Ovary (tissue), 9 donors: ENCODE results near the gene MAFG. TPM values are rescaled to one million over a fixed set of nuclear protein-coding genes. Genes with fewer than 3 reads are reported as not detected.

Source experiments
- DNase-seq, 5 donors: peaks; one replicate each; pipeline ENCODE4 v3.0.0-alpha.2; 2019 to 2020
- H3K27ac ChIP-seq, 2 donors: fragments of 200-600 bp; one replicate each; pipeline versions ENCODE4 v1.5.1 to v1.8.0; 2019 to 2022
- H3K27me3 ChIP-seq: fragments of 200-600 bp; one replicate; pipeline ENCODE4 v1.8.0; 2022
- H3K36me3 ChIP-seq: fragments of 200-600 bp; sonication (generic); one replicate; pipeline ENCODE4 v1.5.1; 2019
- H3K4me1 ChIP-seq: one replicate; pipeline ENCODE4 v1.8.1; 2013; ENCODE audit warnings: mild to moderate bottlenecking, moderate library complexity; ENCODE audit not compliant: insufficient read depth
- H3K4me3 ChIP-seq: fragments of 200-600 bp; sonication (generic); one replicate; pipeline ENCODE4 v1.5.1; 2017
- H3K9me3 ChIP-seq, 2 donors: fragments of 200-600 bp in 1 of 2; sonication (generic) in 1 of 2; one replicate each; pipeline versions ENCODE4 v1.5.1 to v1.8.1; 2013 to 2019; ENCODE audit warnings: mild to moderate bottlenecking in 1 of 2, moderate library complexity in 1 of 2
- EP300 ChIP-seq: sonication (generic); formaldehyde crosslinking; IDR thresholded peaks from one replicate; pipeline ENCODE4 v1.6.1; 2017; ENCODE audit warnings: antibody characterized with exemption
- POLR2A ChIP-seq: fragments of 450-650 bp; IDR thresholded peaks from one replicate; pipeline ENCODE4 v1.6.1; 2017; ENCODE audit warnings: antibody characterized with exemption, mild to moderate bottlenecking, moderate library complexity
- WGBS, 3 donors: extraction: QIAGEN DNeasy Blood & Tissue Kit in 1 of 3; methylation state at CpG; one replicate each; pipeline versions ENCODE4 v1.1.5 to v1.1.7; 2013 to 2017; 5-methylcytosine and 5-hydroxymethylcytosine counted together
- intact Hi-C, 4 donors: fragments of 100-400 bp; cut with DNase I; formaldehyde crosslinking; loops; one replicate each; pipeline versions ENCODE4 v1.11.0 to v1.15.1; 2022 to 2023
- polyA plus RNA-seq, 2 donors: library from polyadenylated mRNA; stranded (reverse); fragments of 200-250 nt in 1 of 2; fragments of 350-450 nt in 1 of 2; fragmentation: Illumina TruSeq in 1 of 2; extraction: RNeasy Lipid Tissue Mini Kit (QIAGEN cat#74804) in 1 of 2; gene quantifications; one replicate each; pipeline ENCODE4 v1.2.3, GENCODE V29; 2013 to 2014
- total RNA-seq, 7 donors: library from RNA; depleted of rRNA in 2 of 7; stranded (reverse); fragments of >200 nt in 2 of 7; fragmentation: NEBNext Ultra II Directional in 3 of 7; extraction: Animal tissue kit (Norgen Biotek cat#: 25700) in 3 of 7; gene quantifications; one replicate each; pipeline versions ENCODE4 v1.1.0 to v1.2.4, GENCODE V29; 2016 to 2023
- TF ChIP-seq, protein P1 (sequence below), 3 donors: fragments of 450-650 bp in 2 of 3; fragments of 200-600 bp in 1 of 3; IDR thresholded peaks; one replicate each; pipeline versions ENCODE4 v1.5.1 to v1.8.0; 2016 to 2022; ENCODE audit warnings: antibody characterized with exemption in 3 of 3, mild to moderate bottlenecking in 1 of 3
- donor health status: DM: no; HTN: no; CAD: no; lungs with moderate emphysema.
- donor health status: DM: no; HTN: no; CAD: no.
- donor health status: Bipolar disorder and iron deficiency.
- donor health status: DM: yes; HTN: yes; CAD: no.
- donor health status: DM: no; HTN: no; CAD: no.
- donor health status: DM: yes; HTN: yes; CAD: no.

Gene MAFG
- total and polyA plus RNA-seq, 9 donors, result 9.5 to 21.1 (median 13.9) TPM

DNA sequence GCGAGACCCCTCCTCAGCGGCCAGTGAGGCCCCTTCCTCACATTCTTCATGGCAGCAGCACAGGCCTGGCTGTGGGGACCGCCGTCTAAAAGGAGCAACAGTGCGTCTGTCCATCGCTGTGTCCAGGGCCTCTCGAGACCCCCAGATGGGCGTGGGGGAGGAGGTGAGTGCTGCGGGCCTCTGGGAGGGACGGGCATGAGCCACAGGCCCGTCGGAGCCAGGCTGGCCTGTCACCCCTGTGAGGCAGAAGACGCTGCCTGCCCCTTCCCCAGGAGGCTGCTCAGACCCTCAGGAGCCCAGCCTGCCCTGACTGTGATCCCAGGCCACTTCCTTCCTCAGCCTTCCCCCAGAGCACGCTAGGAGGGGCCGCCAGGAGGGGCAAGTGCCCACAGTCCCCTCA is 11.7 kb upstream of the MAFG start:
- Histone ChIP-seq H3K4me1 (peaks cover 6% of the 10 kb centered on the region), H3K36me3 (no peaks in the 10 kb centered on the region), H3K9me3 (no peaks in the 10 kb centered on the region), H3K27ac (no peak overlapping the region), H3K27me3 (no peaks in the 10 kb centered on the region), H3K4me3 (no peak overlapping the region)
- no peak for TF ChIP-seq POLR2A
- TF ChIP-seq, protein P1, sequence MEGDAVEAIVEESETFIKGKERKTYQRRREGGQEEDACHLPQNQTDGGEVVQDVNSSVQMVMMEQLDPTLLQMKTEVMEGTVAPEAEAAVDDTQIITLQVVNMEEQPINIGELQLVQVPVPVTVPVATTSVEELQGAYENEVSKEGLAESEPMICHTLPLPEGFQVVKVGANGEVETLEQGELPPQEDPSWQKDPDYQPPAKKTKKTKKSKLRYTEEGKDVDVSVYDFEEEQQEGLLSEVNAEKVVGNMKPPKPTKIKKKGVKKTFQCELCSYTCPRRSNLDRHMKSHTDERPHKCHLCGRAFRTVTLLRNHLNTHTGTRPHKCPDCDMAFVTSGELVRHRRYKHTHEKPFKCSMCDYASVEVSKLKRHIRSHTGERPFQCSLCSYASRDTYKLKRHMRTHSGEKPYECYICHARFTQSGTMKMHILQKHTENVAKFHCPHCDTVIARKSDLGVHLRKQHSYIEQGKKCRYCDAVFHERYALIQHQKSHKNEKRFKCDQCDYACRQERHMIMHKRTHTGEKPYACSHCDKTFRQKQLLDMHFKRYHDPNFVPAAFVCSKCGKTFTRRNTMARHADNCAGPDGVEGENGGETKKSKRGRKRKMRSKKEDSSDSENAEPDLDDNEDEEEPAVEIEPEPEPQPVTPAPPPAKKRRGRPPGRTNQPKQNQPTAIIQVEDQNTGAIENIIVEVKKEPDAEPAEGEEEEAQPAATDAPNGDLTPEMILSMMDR (IDR thresholded peaks at IDR 0.05), result no peak
- TF ChIP-seq EP300, result no peak
- DNase-seq, result peak in 2 of 5 donors; percentile 18 to 21
- intact Hi-C loops, result no loop called here
- 55 to 70% (median 70%) methylated on average over 13 to 15 of the region's 15 CpGs for WGBS, 3 donors

DNA sequence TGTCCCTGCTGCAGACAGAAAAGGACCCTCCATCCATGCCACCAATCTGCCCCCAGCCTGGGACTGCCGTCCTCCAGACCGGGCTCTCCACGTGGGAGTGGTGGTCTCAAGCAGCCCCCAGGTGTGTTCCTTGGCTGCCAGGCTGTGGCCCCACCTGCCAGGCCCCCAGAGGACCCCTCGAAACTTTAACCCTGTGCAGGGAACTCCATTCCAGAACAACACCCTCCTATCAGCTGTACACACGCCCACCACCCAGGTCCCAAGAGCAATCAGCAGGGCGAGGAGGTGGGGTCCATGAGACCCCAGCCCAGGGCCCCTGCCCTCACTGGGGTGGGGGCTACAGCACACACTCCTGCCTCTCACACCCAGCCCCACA is 8.2 kb upstream of the MAFG start:
- DNase-seq, result peak in 2 of 5 donors; percentile 17 to 29

DNA sequence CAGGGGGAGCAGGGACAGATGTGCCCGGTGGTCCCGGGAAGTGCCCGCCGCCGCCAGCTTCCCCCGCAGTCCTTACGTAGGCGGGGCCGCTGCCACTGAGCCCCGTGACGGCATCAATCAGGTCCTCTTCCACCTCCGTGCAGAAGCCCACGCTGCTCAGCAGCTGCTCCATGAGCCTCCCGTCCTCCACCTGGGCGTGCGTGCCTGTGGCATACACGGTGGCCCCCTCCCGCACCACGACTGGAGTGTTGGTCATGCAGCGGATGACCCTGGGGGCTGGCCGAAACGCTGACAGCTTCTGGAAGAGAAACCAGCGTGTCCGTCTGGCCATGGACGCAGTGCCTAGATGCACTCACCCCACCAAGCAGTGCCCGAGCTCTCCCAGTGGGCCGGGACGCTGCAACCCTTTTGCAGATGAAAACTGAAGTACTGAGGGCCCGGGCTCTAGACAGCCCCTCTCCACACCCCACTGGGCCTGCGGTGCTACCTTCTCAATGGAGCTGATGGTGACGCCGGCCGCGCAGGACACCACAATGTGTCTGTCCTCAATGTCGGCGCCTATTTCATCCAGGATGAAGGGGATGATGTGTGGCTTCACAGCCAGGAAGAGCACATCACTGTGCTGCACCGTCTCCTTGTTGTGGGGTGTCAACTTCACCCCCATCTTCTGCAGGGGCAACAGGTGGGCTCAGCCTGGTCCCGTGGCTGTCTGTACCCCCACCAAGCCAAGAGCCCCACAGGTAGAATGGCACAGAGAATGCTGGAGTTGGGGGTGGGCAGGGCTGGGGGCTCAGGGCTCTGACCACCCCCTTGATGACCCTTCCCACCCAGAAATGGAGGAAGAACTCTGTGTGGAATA is 7.5 kb upstream of the MAFG start:
- TF ChIP-seq, protein P1 (IDR thresholded peaks at IDR 0.05), result no peak
- no peak for TF ChIP-seq POLR2A
- no peak for TF ChIP-seq EP300
- WGBS, 3 donors, result 85 to 89% (median 87%) methylated on average over 38 of the region's 38 CpGs
- Histone ChIP-seq H3K36me3 (no peaks in the 10 kb centered on the region), H3K9me3 (no peaks in the 10 kb centered on the region), H3K4me1 (peaks cover 4% of the 10 kb centered on the region), H3K27me3 (no peaks in the 10 kb centered on the region), H3K4me3 (no peak overlapping the region), H3K27ac (no peak overlapping the region)
- intact Hi-C loops, result no loop called here
- peak in 2 of 5 donors; percentile 21 to 26 for DNase-seq

More for the DNA sequence above, 8.2 kb upstream of the MAFG start:
- H3K4me3 ChIP-seq, result no peak overlapping the region
- intact Hi-C loops, result no loop called here
- WGBS, 3 donors, result 81 to 83% (median 81%) methylated on average over 6 of the region's 6 CpGs
- no peaks in the 10 kb centered on the region for H3K9me3 ChIP-seq
- H3K27ac ChIP-seq, result no peak overlapping the region
- H3K27me3 ChIP-seq, result no peaks in the 10 kb centered on the region
- H3K36me3 ChIP-seq, result no peaks in the 10 kb centered on the region
- peaks cover 6% of the 10 kb centered on the region for H3K4me1 ChIP-seq
- TF ChIP-seq POLR2A (no peak), EP300 (no peak)
- TF ChIP-seq, protein P1 (IDR thresholded peaks at IDR 0.05), result no peak

DNA sequence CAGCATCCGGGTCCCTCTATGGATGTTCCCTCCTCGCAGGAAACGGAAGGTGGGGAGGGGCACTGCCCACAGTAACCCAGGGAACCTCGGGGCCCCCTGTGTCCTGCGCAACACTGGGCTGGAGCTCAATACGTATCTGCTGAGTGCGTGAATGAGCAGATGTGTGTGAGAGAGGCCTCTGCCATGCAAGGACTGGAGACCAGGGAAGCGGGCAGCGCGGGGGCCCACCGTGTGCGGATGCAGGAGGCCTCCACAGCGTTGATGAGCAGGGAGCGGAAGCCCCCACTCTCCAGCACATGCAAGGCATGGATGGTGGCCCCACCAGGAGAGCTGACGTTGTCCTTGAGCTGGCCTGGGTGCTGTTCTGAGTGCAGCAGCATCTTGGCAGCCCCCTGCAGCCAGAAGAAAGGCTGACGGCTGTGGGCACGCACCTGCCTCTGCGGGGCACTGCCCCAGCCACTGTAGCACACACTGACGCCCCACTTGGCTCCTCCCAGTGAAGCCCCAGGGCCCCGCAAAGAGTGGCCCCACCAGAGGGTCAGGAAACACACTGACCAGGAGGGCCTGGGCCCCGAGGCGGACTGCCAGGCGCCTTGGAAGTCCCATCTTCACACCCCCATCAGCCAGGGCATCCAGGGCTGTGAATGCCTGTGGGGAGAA is 6.7 kb upstream of the MAFG start:
- DNase-seq, result peak in 2 of 5 donors; percentile 20 to 21
- WGBS, 3 donors, result 81 to 85% (median 82%) methylated on average over 17 to 23 of the region's 23 CpGs
- TF ChIP-seq EP300 (no peak), POLR2A (no peak)
- TF ChIP-seq, protein P1 (IDR thresholded peaks at IDR 0.05), result no peak
- H3K36me3 ChIP-seq, result no peaks in the 10 kb centered on the region
- H3K27me3 ChIP-seq, result no peaks in the 10 kb centered on the region
- no peak overlapping the region for H3K27ac ChIP-seq
- no peaks in the 10 kb centered on the region for H3K9me3 ChIP-seq
- H3K4me1 ChIP-seq, result peaks cover 4% of the 10 kb centered on the region
- H3K4me3 ChIP-seq, result no peak overlapping the region
- intact Hi-C loops, result no loop called here
